Keratinocyte (primary cell): ENCODE data around the gene PKNOX1. TPM values are rescaled to one million over a fixed set of nuclear protein-coding genes. Genes with fewer than 3 reads are reported as not detected.
"Not testable (repeated sequence)": the region's sequence is repeated elsewhere in the genome, so short reads cannot be mapped to it uniquely, and the experiment has no call there.

ENCODE experiments used
- DNase-seq: peaks from one replicate; pipeline ENCODE4 v3.0.0-alpha.2; 2011; ENCODE audit warnings: low read depth, missing footprints, low spot score
- FAIRE-seq: peaks from 2 replicates; lab custom pipeline; 2011; peaks lifted over from hg19 to GRCh38; lab: Jason Lieb, UNC
- H2AFZ ChIP-seq: 2 replicates; pipeline ENCODE4 v1.6.0; 2012; ENCODE audit warnings: low read length, control low read depth, inconsistent platforms; ENCODE audit not compliant: control insufficient read depth
- H3K27ac ChIP-seq: 2 replicates; pipeline ENCODE4 v1.5.1; 2011; ENCODE audit warnings: low read length; ENCODE audit not compliant: control insufficient read depth, insufficient read depth
- H3K27me3 ChIP-seq: 3 replicates; pipeline ENCODE4 v1.6.0; 2011; ENCODE audit warnings: low read length; ENCODE audit not compliant: control insufficient read depth, insufficient read depth; ENCODE audit errors: extremely low read depth
- H3K36me3 ChIP-seq, 2 experiments: 2 replicates in 1 of 2; 3 replicates in 1 of 2; pipeline ENCODE4 v1.5.1; 2011; ENCODE audit warnings: low read length in 2 of 2, mild to moderate bottlenecking in 1 of 2; ENCODE audit not compliant: control insufficient read depth in 2 of 2, insufficient read depth in 2 of 2; ENCODE audit errors: extremely low read depth in 1 of 2
- H3K4me1 ChIP-seq: 3 replicates; pipeline ENCODE4 v1.5.1; 2011; ENCODE audit warnings: low read length; ENCODE audit not compliant: control insufficient read depth, insufficient read depth; ENCODE audit errors: extremely low read depth
- H3K4me2 ChIP-seq: 3 replicates; pipeline ENCODE4 v1.6.0; 2011; ENCODE audit warnings: low read depth, low read length; ENCODE audit not compliant: control insufficient read depth, insufficient read depth; ENCODE audit errors: extremely low read depth
- H3K4me3 ChIP-seq, 3 experiments: fragments of 200-600 bp in 1 of 3; sonication (generic) in 1 of 3; 2 replicates in 2 of 3; 3 replicates in 1 of 3; pipeline ENCODE4 v1.5.1; 2011 to 2016; ENCODE audit warnings: low read length in 3 of 3, mild to moderate bottlenecking in 3 of 3, control low read depth in 2 of 3, inconsistent platforms in 1 of 3, low read depth in 1 of 3, mixed read lengths in 1 of 3, mixed run types in 1 of 3, moderate library complexity in 1 of 3; ENCODE audit not compliant: control insufficient read depth in 2 of 3, insufficient read depth in 2 of 3; ENCODE audit errors: extremely low read depth in 1 of 3
- H3K79me2 ChIP-seq: 2 replicates; pipeline ENCODE4 v1.6.0; 2012; ENCODE audit warnings: low read length; ENCODE audit not compliant: control insufficient read depth, insufficient read depth
- H3K9ac ChIP-seq: 3 replicates; pipeline ENCODE4 v1.6.0; 2011; ENCODE audit warnings: low read length; ENCODE audit not compliant: control insufficient read depth, insufficient read depth; ENCODE audit errors: extremely low read depth
- H3K9me1 ChIP-seq: 3 replicates; pipeline ENCODE4 v1.6.0; 2011; ENCODE audit warnings: low read length; ENCODE audit not compliant: control insufficient read depth, insufficient read depth; ENCODE audit errors: extremely low read depth
- H3K9me3 ChIP-seq: 2 replicates; pipeline ENCODE4 v1.5.1; 2012; ENCODE audit warnings: low read depth, low read length; ENCODE audit not compliant: control insufficient read depth
- H4K20me1 ChIP-seq: 3 replicates; pipeline ENCODE4 v1.6.0; 2011; ENCODE audit warnings: low read length; ENCODE audit not compliant: control insufficient read depth, insufficient read depth; ENCODE audit errors: extremely low read depth
- EZH2 ChIP-seq: IDR thresholded peaks from one replicate; pipeline ENCODE4 v1.6.1; 2012; ENCODE audit warnings: inconsistent platforms, mild to moderate bottlenecking, low read length, moderate library complexity
- dilution Hi-C: fragments of 300-500 bp; cut with MboI; formaldehyde crosslinking; loops from one replicate; pipeline ENCODE4 v1.7.0; 2020; ENCODE audit warnings: low sequenced_read_pairs; ENCODE audit not compliant: extremely low pct_ligation_motif_present
- polyA plus RNA-seq, 5 experiments: library from polyadenylated mRNA; depleted of rRNA in 3 of 5; stranded (reverse) in 3 of 5; stranded (forward) in 1 of 5; unstranded in 1 of 5; fragments of >200 nt; gene quantifications; 1 replicate in 1 of 5; 2 replicates in 3 of 5; 3 replicates in 1 of 5; pipeline versions ENCODE4 v1.2.1 to v1.2.3, GENCODE V29; 2011 to 2012; ENCODE audit warnings: missing spikeins in 2 of 5, low read depth in 1 of 5, low replicate concordance in 1 of 5
- TF ChIP-seq, protein P1 (sequence below), 3 experiments: IDR thresholded peaks in 1 of 3; conservative IDR thresholded peaks in 1 of 3; optimal IDR thresholded peaks in 1 of 3; 2 replicates in 2 of 3; 3 replicates in 1 of 3; pipeline versions ENCODE3 to v1.5.1; 2011; ENCODE audit warnings: low read length in 3 of 3, mild to moderate bottlenecking in 3 of 3, moderate library complexity in 2 of 3, control low read depth in 1 of 3, inconsistent platforms in 1 of 3; ENCODE audit not compliant: insufficient read depth in 2 of 3; ENCODE audit errors: extremely low read depth in 1 of 3

The PKNOX1 gene
- polyA plus RNA-seq, 1 donor (not counting 4 experiments of a cell fraction or from before 2014, with no cell fraction given), result 33.3 TPM

- H2AFZ ChIP-seq, result no peak overlapping the region
- H3K79me2 ChIP-seq, result no peaks in the 10 kb centered on the region
- H3K4me2 ChIP-seq, result no peak overlapping the region
- dilution Hi-C loops, result no loop called here
- H3K4me3 ChIP-seq, result no peak overlapping the region
- H3K27me3 ChIP-seq, result no peaks in the 10 kb centered on the region
- no peaks in the 10 kb centered on the region for H3K9me1 ChIP-seq
- no peak overlapping the region for H3K9ac ChIP-seq
- H4K20me1 ChIP-seq, result no peaks in the 10 kb centered on the region
- H3K4me1 ChIP-seq, result no peaks in the 10 kb centered on the region
- TF ChIP-seq, protein P1, sequence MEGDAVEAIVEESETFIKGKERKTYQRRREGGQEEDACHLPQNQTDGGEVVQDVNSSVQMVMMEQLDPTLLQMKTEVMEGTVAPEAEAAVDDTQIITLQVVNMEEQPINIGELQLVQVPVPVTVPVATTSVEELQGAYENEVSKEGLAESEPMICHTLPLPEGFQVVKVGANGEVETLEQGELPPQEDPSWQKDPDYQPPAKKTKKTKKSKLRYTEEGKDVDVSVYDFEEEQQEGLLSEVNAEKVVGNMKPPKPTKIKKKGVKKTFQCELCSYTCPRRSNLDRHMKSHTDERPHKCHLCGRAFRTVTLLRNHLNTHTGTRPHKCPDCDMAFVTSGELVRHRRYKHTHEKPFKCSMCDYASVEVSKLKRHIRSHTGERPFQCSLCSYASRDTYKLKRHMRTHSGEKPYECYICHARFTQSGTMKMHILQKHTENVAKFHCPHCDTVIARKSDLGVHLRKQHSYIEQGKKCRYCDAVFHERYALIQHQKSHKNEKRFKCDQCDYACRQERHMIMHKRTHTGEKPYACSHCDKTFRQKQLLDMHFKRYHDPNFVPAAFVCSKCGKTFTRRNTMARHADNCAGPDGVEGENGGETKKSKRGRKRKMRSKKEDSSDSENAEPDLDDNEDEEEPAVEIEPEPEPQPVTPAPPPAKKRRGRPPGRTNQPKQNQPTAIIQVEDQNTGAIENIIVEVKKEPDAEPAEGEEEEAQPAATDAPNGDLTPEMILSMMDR (optimal IDR thresholded peaks at IDR 0.05 in 1 of 3, IDR thresholded peaks at IDR 0.05 in 1 of 3, conservative IDR thresholded peaks at IDR 0.05 in 1 of 3; ENCODE audit: extremely low read depth in 1 of 3, insufficient read depth in 2 of 3, low read length in 3 of 3), result no peak
- TF ChIP-seq EZH2, result no peak
- FAIRE-seq (no peak), DNase-seq (no peak)
- H3K9me3 ChIP-seq, result no peaks in the 10 kb centered on the region
- H3K27ac ChIP-seq, result no peak overlapping the region
- H3K36me3 ChIP-seq, result no peaks in the 10 kb centered on the region
These were observed 9.2 kb upstream of the PKNOX1 start for GRCh38 chr21:42965211-42965560.

- H3K27ac ChIP-seq, H3K36me3 ChIP-seq, H3K9me3 ChIP-seq, H3K27me3 ChIP-seq, H3K4me1 ChIP-seq, H3K4me2 ChIP-seq, dilution Hi-C loops, FAIRE-seq, H3K9ac ChIP-seq, H2AFZ ChIP-seq, H3K79me2 ChIP-seq, DNase-seq, H3K4me3 ChIP-seq, H4K20me1 ChIP-seq, H3K9me1 ChIP-seq: not testable (repeated sequence)
These were observed 6.7 kb upstream of the PKNOX1 start for GRCh38 chr21:42967616-42968015.

- H3K36me3 ChIP-seq, result no peaks in the 10 kb centered on the region
- H3K9me3 ChIP-seq, result no peaks in the 10 kb centered on the region
- TF ChIP-seq EZH2, result no peak
- TF ChIP-seq, protein P1 (optimal IDR thresholded peaks at IDR 0.05 in 1 of 3, IDR thresholded peaks at IDR 0.05 in 1 of 3, conservative IDR thresholded peaks at IDR 0.05 in 1 of 3; ENCODE audit: extremely low read depth in 1 of 3, insufficient read depth in 2 of 3, low read length in 3 of 3), result no peak
- no peaks in the 10 kb centered on the region for H3K9me1 ChIP-seq
- no peak overlapping the region for H3K27ac ChIP-seq
- no peaks in the 10 kb centered on the region for H3K27me3 ChIP-seq
- H3K9ac ChIP-seq, result no peak overlapping the region
- H3K4me2 ChIP-seq, result no peak overlapping the region
- no peak for FAIRE-seq
- DNase-seq, result no peak
- dilution Hi-C loops, result no loop called here
- peaks cover 10% of the 10 kb centered on the region for H3K4me1 ChIP-seq
- H2AFZ ChIP-seq, result no peak overlapping the region
- no peaks in the 10 kb centered on the region for H4K20me1 ChIP-seq
- no peak overlapping the region for H3K4me3 ChIP-seq
- no peaks in the 10 kb centered on the region for H3K79me2 ChIP-seq
These were observed 5.2 kb upstream of the PKNOX1 start for GRCh38 chr21:42969193-42969600.
